Endodermal cell (in vitro differentiated cells): Measurements from ENCODE around the gene ADIPOR2. TPM values are rescaled to one million over a fixed set of nuclear protein-coding genes. Genes with fewer than 3 reads are reported as not detected.

ENCODE experiments used
- DNase-seq: peaks from one replicate; pipeline ENCODE4 v3.0.0-alpha.2; 2017
- H3K27ac ChIP-seq: 2 replicates; pipeline ENCODE4 v1.5.1; 2013; ENCODE audit warnings: mild to moderate bottlenecking, low read depth, low read length, moderate library complexity
- H3K27me3 ChIP-seq: 2 replicates; pipeline ENCODE4 v1.6.1; 2013; ENCODE audit warnings: mild to moderate bottlenecking, low read length, moderate library complexity; ENCODE audit not compliant: insufficient read depth, control insufficient read depth, poor library complexity, severe bottlenecking
- H3K36me3 ChIP-seq: 2 replicates; pipeline ENCODE4 v1.7.0; 2013; ENCODE audit warnings: mild to moderate bottlenecking, low read length, moderate library complexity; ENCODE audit not compliant: control insufficient read depth, insufficient read depth
- H3K4me1 ChIP-seq: one replicate; pipeline ENCODE4 v1.7.0; 2013; ENCODE audit warnings: low read length; ENCODE audit not compliant: control insufficient read depth, insufficient read depth
- H3K4me3 ChIP-seq: 2 replicates; pipeline ENCODE4 v1.5.1; 2013; ENCODE audit warnings: mild to moderate bottlenecking, low read length, moderate library complexity
- H3K9ac ChIP-seq: 2 replicates; pipeline ENCODE4 v1.6.1; 2013; ENCODE audit warnings: mild to moderate bottlenecking, low read length, moderate library complexity; ENCODE audit not compliant: poor library complexity, severe bottlenecking; ENCODE audit errors: extremely low read depth
- H3K9me3 ChIP-seq: 2 replicates; pipeline ENCODE4 v1.6.1; 2013; ENCODE audit warnings: mild to moderate bottlenecking, low read length, moderate library complexity; ENCODE audit not compliant: control insufficient read depth
- H3K27ac Mint-ChIP-seq: 2 replicates; pipeline ENCODE4 v1.8.0; 2020; ENCODE audit warnings: mixed read lengths
- H3K27me3 Mint-ChIP-seq: 2 replicates; pipeline ENCODE4 v1.8.0; 2021; ENCODE audit warnings: mild to moderate bottlenecking, mixed read lengths; ENCODE audit not compliant: insufficient read depth
- H3K36me3 Mint-ChIP-seq: 2 replicates; pipeline ENCODE4 v1.8.0; 2020; ENCODE audit warnings: low read depth, mixed read lengths
- H3K4me1 Mint-ChIP-seq: 2 replicates; pipeline ENCODE4 v1.8.0; 2020; ENCODE audit warnings: mixed read lengths
- H3K4me3 Mint-ChIP-seq: 2 replicates; pipeline ENCODE4 v1.8.0; 2020; ENCODE audit warnings: mild to moderate bottlenecking, moderate library complexity, mixed read lengths
- H3K9me3 Mint-ChIP-seq: 2 replicates; pipeline ENCODE4 v1.8.0; 2020; ENCODE audit warnings: mild to moderate bottlenecking, mixed read lengths
- CTCF ChIP-seq: fragments of 200-600 bp; sonication (generic); conservative IDR thresholded peaks from 2 replicates; pipeline ENCODE4 v1.5.0; 2021; ENCODE audit warnings: antibody characterized with exemption, mild to moderate bottlenecking
- WGBS, 2 experiments: methylation state at CpG; one replicate each; pipeline versions ENCODE4 v1.1.5 to v1.1.7; 2013; ENCODE audit warnings: missing lambda C conversion rate in 2 of 2, mixed read lengths in 1 of 2; ENCODE audit not compliant: insufficient coverage in 1 of 2, insufficient read length in 1 of 2; 5-methylcytosine and 5-hydroxymethylcytosine counted together
- total RNA-seq, 2 donors: library from RNA; stranded (reverse); fragmentation: NEBNext Ultra II Directional in 1 of 2; extraction: Animal tissue kit (Norgen Biotek cat#: 25700) in 1 of 2; gene quantifications; 2 replicates in 1 of 2; 3 replicates in 1 of 2; pipeline ENCODE4 v1.2.1, GENCODE V29; 2021

Gene ADIPOR2
- total RNA-seq, 2 donors from 2014 or later = 53.7 to 124 TPM

- peaks cover 52% of the 10 kb centered on the region for H3K36me3 ChIP-seq
- no peak for TF ChIP-seq CTCF
- H3K4me3 ChIP-seq = no peak overlapping the region
- Mint-ChIP-seq H3K27ac (no peak overlapping the region), H3K4me1 (peaks cover 55% of the 10 kb centered on the region), H3K27me3 (no peaks in the 10 kb centered on the region), H3K36me3 (peaks cover 45% of the 10 kb centered on the region), H3K9me3 (no peaks in the 10 kb centered on the region), H3K4me3 (no peak overlapping the region)
- no peaks in the 10 kb centered on the region for H3K27me3 ChIP-seq
- H3K9ac ChIP-seq = no peak overlapping the region
- 93 to 96% methylated on average over 4 to 5 of the region's 5 CpGs for WGBS, 2 experiments
- no peaks in the 10 kb centered on the region for H3K9me3 ChIP-seq
- no peak overlapping the region for H3K27ac ChIP-seq
- peaks cover 26% of the 10 kb centered on the region for H3K4me1 ChIP-seq
- DNase-seq = no peak
Measured at GRCh38 chr12:1777798-1778197, 86.9 kb downstream of the ADIPOR2 start.

- no peak for TF ChIP-seq CTCF
- no peaks in the 10 kb centered on the region for H3K27me3 ChIP-seq
- peaks cover 51% of the 10 kb centered on the region for H3K36me3 ChIP-seq
- no peaks in the 10 kb centered on the region for H3K9me3 Mint-ChIP-seq
- no peak overlapping the region for H3K4me3 Mint-ChIP-seq
- no peak overlapping the region for H3K27ac Mint-ChIP-seq
- no peaks in the 10 kb centered on the region for H3K9me3 ChIP-seq
- no peaks in the 10 kb centered on the region for H3K27me3 Mint-ChIP-seq
- 93 to 100% methylated on average over 3 to 4 of the region's 4 CpGs for WGBS, 2 experiments
- H3K4me3 ChIP-seq = no peak overlapping the region
- H3K9ac ChIP-seq = no peak overlapping the region
- peaks cover 24% of the 10 kb centered on the region for H3K4me1 ChIP-seq
- no peak for DNase-seq
- peaks cover 45% of the 10 kb centered on the region for H3K4me1 Mint-ChIP-seq
- peaks cover 46% of the 10 kb centered on the region for H3K36me3 Mint-ChIP-seq
- no peak overlapping the region for H3K27ac ChIP-seq
Measured at GRCh38 chr12:1778911-1779310, 88.0 kb downstream of the ADIPOR2 start.

GRCh38 chr12:1779783-1780182 lies 88.9 kb downstream of the ADIPOR2 start:
- no peak overlapping the region for H3K27ac ChIP-seq
- no peaks in the 10 kb centered on the region for H3K9me3 ChIP-seq
- H3K4me3 ChIP-seq = no peak overlapping the region
- H3K4me1 ChIP-seq = peaks cover 24% of the 10 kb centered on the region
- Mint-ChIP-seq H3K9me3 (no peaks in the 10 kb centered on the region), H3K4me1 (peaks cover 39% of the 10 kb centered on the region), H3K4me3 (no peak overlapping the region), H3K27me3 (no peaks in the 10 kb centered on the region), H3K27ac (no peak overlapping the region), H3K36me3 (peaks cover 49% of the 10 kb centered on the region)
- DNase-seq = no peak
- H3K27me3 ChIP-seq = no peaks in the 10 kb centered on the region
- no peak overlapping the region for H3K9ac ChIP-seq
- TF ChIP-seq CTCF = no peak
- peaks cover 55% of the 10 kb centered on the region for H3K36me3 ChIP-seq
- 79 to 100% methylated on average over 1 of the region's 1 CpG for WGBS, 2 experiments
